ENCODE data around the gene C11orf21. TPM values are rescaled to one million over a fixed set of nuclear protein-coding genes. Genes with fewer than 3 reads are reported as not detected.

The C11orf21 gene
- total and polyA plus RNA-seq, 12 donors, result 0.04 to 2.1 (median 0.37) TPM

- no peaks in the 10 kb centered on the region for H3K36me3 ChIP-seq (replicated peaks in 1 of 2)
- peak in 1 of 7 donors; percentile 39 for DNase-seq
- no peak overlapping the region for H3K27ac ChIP-seq
- TF ChIP-seq POLR2A (IDR thresholded peaks at IDR 0.05) (no peak), CTCF (IDR thresholded peaks at IDR 0.05) (no peak)
- peaks cover 0 to 22% of the 10 kb centered on the region in 2 donors for H3K4me1 ChIP-seq (replicated peaks in 1 of 2)
- no peaks in the 10 kb centered on the region for H3K9me3 ChIP-seq (replicated peaks in 1 of 3)
- H3K4me3 ChIP-seq, result no peak overlapping the region
- intact Hi-C loops (cut with DNase I), result loop anchor here (5.0 to 10.0 kb wide), 2 partner anchors 104 to 224 kb away; no protein-coding TSS in a partner anchor
- WGBS, 4 donors, result 60 to 74% (median 67%) methylated on average over 7 to 24 of the region's 24 CpGs
- H3K27me3 ChIP-seq, result peaks cover 4% of the 10 kb centered on the region
These were observed 635 bp downstream of the C11orf21 start for GRCh38 chr11:2300936-2301630.

- intact Hi-C loops (cut with DNase I), result loop anchor here (5.0 to 10.0 kb wide), 2 partner anchors 103 to 224 kb away; no protein-coding TSS in a partner anchor
- peaks cover 4% of the 10 kb centered on the region for H3K27me3 ChIP-seq
- H3K27ac ChIP-seq, result no peak overlapping the region
- H3K4me3 ChIP-seq, result no peak overlapping the region
- H3K9me3 ChIP-seq (replicated peaks in 1 of 3), result no peaks in the 10 kb centered on the region
- 62 to 71% (median 69%) methylated on average over 6 to 19 of the region's 19 CpGs for WGBS, 4 donors
- DNase-seq, result peak in 4 of 7 donors; percentile 10 to 50 (median 16)
- H3K4me1 ChIP-seq (replicated peaks in 1 of 2), result peaks cover 0 to 22% of the 10 kb centered on the region in 2 donors
- no peak for TF ChIP-seq POLR2A (IDR thresholded peaks at IDR 0.05)
- no peak for TF ChIP-seq CTCF (IDR thresholded peaks at IDR 0.05)
- no peaks in the 10 kb centered on the region for H3K36me3 ChIP-seq (replicated peaks in 1 of 2)
These were observed 1.3 kb downstream of the C11orf21 start for GRCh38 chr11:2300290-2300935.

GRCh38 chr11:2299773-2300172, 1.9 kb downstream of the C11orf21 start:
- intact Hi-C loops (cut with DNase I), result loop anchor here (5.0 to 10.0 kb wide), 3 partner anchors 102 to 605 kb away; a partner anchor contains a TSS
- no peak for DNase-seq

More at GRCh38 chr11:2299773-2300172, 1.9 kb downstream of the C11orf21 start:
- 67 to 81% (median 71%) methylated on average over 5 to 10 of the region's 10 CpGs for WGBS, 4 donors
- Histone ChIP-seq H3K27ac (no peak overlapping the region), H3K36me3 (replicated peaks in 1 of 2) (no peaks in the 10 kb centered on the region), H3K27me3 (peaks cover 4% of the 10 kb centered on the region), H3K4me3 (no peak overlapping the region), H3K4me1 (replicated peaks in 1 of 2) (peaks cover 0 to 17% of the 10 kb centered on the region in 2 donors), H3K9me3 (replicated peaks in 1 of 3) (no peaks in the 10 kb centered on the region)
- TF ChIP-seq CTCF (IDR thresholded peaks at IDR 0.05) (no peak), POLR2A (IDR thresholded peaks at IDR 0.05) (no peak)

Measured in adrenal gland (tissue), 12 donors.